Measurements from ENCODE around the gene MYPOP.

Gene MYPOP

GRCh38 chr19:45881909-45882528 is 20.4 kb downstream of the MYPOP start:
- TF ChIP-seq REST (IDR thresholded peaks at IDR 0.05; ENCODE audit: insufficient read depth in 1 of 2, low read depth in 2 of 2, low read length in 2 of 2) = no peak

- TF ChIP-seq FOXP2 (optimal IDR thresholded peaks at IDR 0.05; ENCODE audit: borderline replicate concordance, extremely low read depth, extremely low read length, insufficient read depth) (no peak), TAF1 (IDR thresholded peaks at IDR 0.05; ENCODE audit: borderline replicate concordance, insufficient read depth, low read length) (no peak), POLR2AphosphoS5 (IDR thresholded peaks at IDR 0.05; ENCODE audit: low read depth, low read length) (no peak), REST (IDR thresholded peaks at IDR 0.05; ENCODE audit: insufficient read depth in 1 of 2, low read depth in 2 of 2, low read length in 2 of 2) (no peak)
Measured at GRCh38 chr19:45881082-45881908, 21.1 kb downstream of the MYPOP start.

GRCh38 chr19:45879971-45880370 is 22.4 kb downstream of the MYPOP start:
- TF ChIP-seq POLR2AphosphoS5 (IDR thresholded peaks at IDR 0.05; ENCODE audit: low read depth, low read length) = no peak
- TF ChIP-seq REST (IDR thresholded peaks at IDR 0.05; ENCODE audit: insufficient read depth in 1 of 2, low read depth in 2 of 2, low read length in 2 of 2) = no peak
- no peak for TF ChIP-seq TAF1 (IDR thresholded peaks at IDR 0.05; ENCODE audit: borderline replicate concordance, insufficient read depth, low read length)
- TF ChIP-seq FOXP2 (optimal IDR thresholded peaks at IDR 0.05; ENCODE audit: borderline replicate concordance, extremely low read depth, extremely low read length, insufficient read depth) = no peak
- no peak for TF ChIP-seq SIN3A (IDR thresholded peaks at IDR 0.05; ENCODE audit: borderline replicate concordance, insufficient read depth, low read length)

- TF ChIP-seq TAF1 (IDR thresholded peaks at IDR 0.05; ENCODE audit: borderline replicate concordance, insufficient read depth, low read length) (no peak), SIN3A (IDR thresholded peaks at IDR 0.05; ENCODE audit: borderline replicate concordance, insufficient read depth, low read length) (no peak), REST (IDR thresholded peaks at IDR 0.05; ENCODE audit: insufficient read depth in 1 of 2, low read depth in 2 of 2, low read length in 2 of 2) (no peak)
Measured at GRCh38 chr19:45879055-45879454, 23.4 kb downstream of the MYPOP start.

Measured in PFSK-1 (cell line).